Glutamatergic neuron (in vitro differentiated cells): ENCODE data around the gene CD6. TPM values are rescaled to one million over a fixed set of nuclear protein-coding genes. Genes with fewer than 3 reads are reported as not detected.

Source experiments
- DNase-seq: peaks from one replicate; pipeline ENCODE4 v3.0.0; 2022
- H3K27ac Mint-ChIP-seq: one replicate; pipeline ENCODE4 v1.8.0; 2020; ENCODE audit warnings: mild to moderate bottlenecking, mixed read lengths, inconsistent platforms; ENCODE audit not compliant: unreplicated experiment
- H3K27me3 Mint-ChIP-seq: one replicate; pipeline ENCODE4 v1.8.0; 2020; ENCODE audit warnings: mild to moderate bottlenecking, moderate library complexity, mixed read lengths, inconsistent platforms; ENCODE audit not compliant: unreplicated experiment
- H3K36me3 Mint-ChIP-seq: one replicate; pipeline ENCODE4 v1.8.0; 2020; ENCODE audit warnings: mild to moderate bottlenecking, mixed read lengths, inconsistent platforms; ENCODE audit not compliant: unreplicated experiment
- H3K4me1 Mint-ChIP-seq: one replicate; pipeline ENCODE4 v1.8.0; 2020; ENCODE audit warnings: mild to moderate bottlenecking, low read depth, mixed read lengths, inconsistent platforms; ENCODE audit not compliant: unreplicated experiment
- H3K4me3 Mint-ChIP-seq: one replicate; pipeline ENCODE4 v1.8.0; 2020; ENCODE audit warnings: mild to moderate bottlenecking, mixed read lengths, inconsistent platforms; ENCODE audit not compliant: unreplicated experiment
- H3K9me3 Mint-ChIP-seq: one replicate; pipeline ENCODE4 v1.8.0; 2020; ENCODE audit warnings: mild to moderate bottlenecking, moderate library complexity, mixed read lengths, inconsistent platforms; ENCODE audit not compliant: unreplicated experiment
- total RNA-seq: library from RNA; stranded (reverse); fragmentation: NEBNext Ultra II Directional; extraction: Animal tissue kit (Norgen Biotek cat#: 25700); gene quantifications from one replicate; pipeline ENCODE4 v1.2.1, GENCODE V29; 2021; ENCODE audit not compliant: unreplicated experiment
- TF ChIP-seq, protein P1 (sequence below): fragments of 200-600 bp; sonication (generic); IDR thresholded peaks from one replicate; pipeline ENCODE4 v1.5.0; 2021; ENCODE audit not compliant: partially characterized antibody, unreplicated experiment

Gene CD6
- total RNA-seq, 1 donor from 2014 or later = not detected

DNA sequence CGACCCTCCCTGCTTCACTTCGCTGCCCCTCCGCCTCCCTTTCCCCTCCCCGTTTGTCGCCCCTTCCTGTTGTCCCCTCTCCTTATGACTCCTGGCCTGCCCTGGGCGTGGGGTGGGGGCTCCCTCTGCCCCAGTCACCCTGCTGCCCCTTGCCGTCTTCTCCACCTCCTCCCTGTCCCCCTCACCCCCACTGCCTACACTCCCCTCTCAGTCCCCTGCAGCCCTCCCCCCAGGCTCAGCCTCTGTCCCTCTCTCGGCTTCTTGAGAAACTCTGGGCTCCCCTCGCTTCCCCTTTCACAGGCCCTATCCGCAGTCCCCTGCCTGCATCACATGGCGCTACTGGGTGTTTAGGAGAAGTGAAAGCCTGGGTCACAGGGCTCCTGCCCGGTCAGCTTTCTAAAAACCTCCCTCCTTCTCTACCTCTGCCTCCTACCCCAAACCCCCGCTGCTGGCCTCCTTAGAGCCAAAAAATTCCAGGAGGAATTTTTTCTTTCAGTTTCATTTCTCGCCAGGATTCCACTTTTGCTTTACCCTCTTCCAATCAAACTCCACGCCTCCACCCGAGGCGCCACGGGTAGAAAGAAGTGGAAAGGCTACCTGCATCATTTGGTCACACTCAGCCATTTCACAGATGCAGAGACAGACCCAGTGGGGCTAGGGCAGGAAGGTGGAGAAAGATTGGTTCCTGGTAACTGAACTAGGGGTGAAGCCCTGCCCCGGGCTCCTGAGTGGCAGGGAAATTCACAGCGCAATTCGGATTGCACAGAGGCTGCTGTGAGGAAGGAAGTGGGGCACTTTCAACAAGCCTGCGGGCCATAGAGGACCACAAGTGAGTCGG lies 19.4 kb upstream of the CD6 start, which contains the start of gene SLC15A3:
Gene SLC15A3 (minus strand): TSS at position 273 of the 838 bp plus-strand sequence. CDS start 625 bp downstream, outside the sequence.
- no peak for DNase-seq
- H3K4me3 Mint-ChIP-seq = peak within 1 kb of the TSS; percentile 40
- peaks cover 14% of the 10 kb centered on the region for H3K27me3 Mint-ChIP-seq
- peaks cover 13% of the 10 kb centered on the region for H3K9me3 Mint-ChIP-seq
- H3K36me3 Mint-ChIP-seq = no peaks in the 10 kb centered on the region
- TF ChIP-seq, protein P1, sequence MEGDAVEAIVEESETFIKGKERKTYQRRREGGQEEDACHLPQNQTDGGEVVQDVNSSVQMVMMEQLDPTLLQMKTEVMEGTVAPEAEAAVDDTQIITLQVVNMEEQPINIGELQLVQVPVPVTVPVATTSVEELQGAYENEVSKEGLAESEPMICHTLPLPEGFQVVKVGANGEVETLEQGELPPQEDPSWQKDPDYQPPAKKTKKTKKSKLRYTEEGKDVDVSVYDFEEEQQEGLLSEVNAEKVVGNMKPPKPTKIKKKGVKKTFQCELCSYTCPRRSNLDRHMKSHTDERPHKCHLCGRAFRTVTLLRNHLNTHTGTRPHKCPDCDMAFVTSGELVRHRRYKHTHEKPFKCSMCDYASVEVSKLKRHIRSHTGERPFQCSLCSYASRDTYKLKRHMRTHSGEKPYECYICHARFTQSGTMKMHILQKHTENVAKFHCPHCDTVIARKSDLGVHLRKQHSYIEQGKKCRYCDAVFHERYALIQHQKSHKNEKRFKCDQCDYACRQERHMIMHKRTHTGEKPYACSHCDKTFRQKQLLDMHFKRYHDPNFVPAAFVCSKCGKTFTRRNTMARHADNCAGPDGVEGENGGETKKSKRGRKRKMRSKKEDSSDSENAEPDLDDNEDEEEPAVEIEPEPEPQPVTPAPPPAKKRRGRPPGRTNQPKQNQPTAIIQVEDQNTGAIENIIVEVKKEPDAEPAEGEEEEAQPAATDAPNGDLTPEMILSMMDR = no peak
- peaks cover 13% of the 10 kb centered on the region for H3K4me1 Mint-ChIP-seq
- H3K27ac Mint-ChIP-seq = no peak within 1 kb of the TSS

GRCh38 chr11:60952742-60953170 lies 18.7 kb upstream of the CD6 start:
- DNase-seq = no peak
- H3K36me3 Mint-ChIP-seq = no peaks in the 10 kb centered on the region
- TF ChIP-seq, protein P1 = no peak
- no peak overlapping the region for H3K27ac Mint-ChIP-seq
- no peak overlapping the region for H3K4me3 Mint-ChIP-seq
- H3K27me3 Mint-ChIP-seq = peaks cover 14% of the 10 kb centered on the region
- peaks cover 10% of the 10 kb centered on the region for H3K9me3 Mint-ChIP-seq
- H3K4me1 Mint-ChIP-seq = peaks cover 10% of the 10 kb centered on the region

DNA sequence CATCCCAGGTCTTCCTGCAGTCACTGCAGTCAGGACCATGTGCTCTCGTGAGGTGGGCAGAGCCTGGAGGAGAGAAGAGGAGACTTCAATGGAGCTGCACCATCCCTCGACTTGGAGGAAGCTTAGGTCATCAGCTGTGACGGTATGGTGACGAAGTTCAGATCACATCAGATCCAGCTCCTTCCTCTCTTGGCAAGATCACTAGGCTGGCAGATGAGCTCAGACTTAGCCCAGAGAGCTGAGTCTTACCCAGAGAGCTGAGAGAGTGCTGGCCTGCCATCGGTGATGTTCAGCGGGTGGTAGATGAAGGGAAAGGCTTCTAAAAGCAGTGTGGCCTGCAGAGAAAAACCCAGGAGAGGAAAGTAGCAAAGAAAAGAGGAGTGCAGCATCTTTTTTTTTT lies 17.7 kb upstream of the CD6 start:
- Mint-ChIP-seq H3K9me3 (peaks cover 6% of the 10 kb centered on the region), H3K4me3 (no peak overlapping the region), H3K36me3 (no peaks in the 10 kb centered on the region), H3K27me3 (peaks cover 14% of the 10 kb centered on the region), H3K27ac (no peak overlapping the region), H3K4me1 (peaks cover under 1% of the 10 kb centered on the region)
- DNase-seq = no peak
- TF ChIP-seq, protein P1 = no peak

DNA sequence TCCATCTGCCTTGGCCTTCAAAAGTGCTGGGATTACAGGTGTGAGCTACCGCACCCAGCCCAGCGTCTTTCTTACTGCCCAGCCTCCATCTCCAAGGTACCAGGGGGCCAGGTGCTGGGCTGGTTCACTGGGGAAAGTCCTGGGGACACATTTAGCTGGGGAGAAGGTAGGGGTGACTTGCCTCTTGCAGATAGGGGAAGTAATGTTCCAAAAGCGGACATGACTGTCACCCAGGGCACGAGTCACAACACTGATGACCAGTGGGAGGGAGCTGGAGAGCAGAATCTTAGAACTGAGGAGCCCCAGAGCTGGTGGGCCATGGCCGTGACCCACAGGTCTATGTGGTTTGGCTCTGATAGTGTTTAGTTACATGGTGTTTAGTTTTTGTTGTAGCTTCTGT lies 17.1 kb upstream of the CD6 start:
- Mint-ChIP-seq H3K27ac (no peak overlapping the region), H3K36me3 (no peaks in the 10 kb centered on the region), H3K4me3 (no peak overlapping the region), H3K9me3 (peaks cover 5% of the 10 kb centered on the region), H3K4me1 (peaks cover 4% of the 10 kb centered on the region), H3K27me3 (peaks cover 14% of the 10 kb centered on the region)
- DNase-seq = no peak
- TF ChIP-seq, protein P1 = no peak

DNA sequence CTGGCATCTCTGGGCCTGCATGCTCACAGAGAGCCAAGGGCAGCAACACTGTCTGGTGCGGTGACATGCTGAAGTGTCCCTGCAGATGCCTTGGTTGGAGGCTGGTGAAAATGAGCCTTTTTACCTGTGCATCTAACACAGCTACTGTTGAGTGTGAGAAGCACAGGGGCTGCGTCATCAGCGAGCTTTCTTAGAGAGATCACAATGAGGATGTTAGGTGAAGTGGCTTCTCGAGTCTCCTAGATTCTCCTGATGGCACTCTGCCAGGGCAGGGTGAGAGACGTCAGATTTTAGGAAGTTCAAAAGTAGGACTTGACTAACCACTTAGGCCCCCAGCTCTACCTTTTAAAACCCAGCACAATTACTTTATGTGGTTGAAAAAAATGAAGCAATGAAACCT lies 15.9 kb upstream of the CD6 start:
- no peak overlapping the region for H3K27ac Mint-ChIP-seq
- H3K9me3 Mint-ChIP-seq = peaks cover 5% of the 10 kb centered on the region
- TF ChIP-seq, protein P1 = no peak
- peaks cover 9% of the 10 kb centered on the region for H3K4me1 Mint-ChIP-seq
- H3K36me3 Mint-ChIP-seq = no peaks in the 10 kb centered on the region
- H3K27me3 Mint-ChIP-seq = peaks cover 11% of the 10 kb centered on the region
- DNase-seq = no peak
- H3K4me3 Mint-ChIP-seq = no peak overlapping the region
